ENCODE data around the gene HRH1. TPM values are rescaled to one million over a fixed set of nuclear protein-coding genes. Genes with fewer than 3 reads are reported as not detected.

Gene HRH1
- total RNA-seq, 3 donors from 2014 or later, result 8.3 to 16.7 (median 10.3) TPM

GRCh38 chr3:11283139-11283475, 128.8 kb downstream of the HRH1 start:
- H3K9me3 ChIP-seq, result no peaks in the 10 kb centered on the region
- intact Hi-C loops (cut with DNase I, micrococcal nuclease), result no loop called here
- DNase-seq (no peak), ATAC-seq (no peak)
- TF ChIP-seq, protein P1, sequence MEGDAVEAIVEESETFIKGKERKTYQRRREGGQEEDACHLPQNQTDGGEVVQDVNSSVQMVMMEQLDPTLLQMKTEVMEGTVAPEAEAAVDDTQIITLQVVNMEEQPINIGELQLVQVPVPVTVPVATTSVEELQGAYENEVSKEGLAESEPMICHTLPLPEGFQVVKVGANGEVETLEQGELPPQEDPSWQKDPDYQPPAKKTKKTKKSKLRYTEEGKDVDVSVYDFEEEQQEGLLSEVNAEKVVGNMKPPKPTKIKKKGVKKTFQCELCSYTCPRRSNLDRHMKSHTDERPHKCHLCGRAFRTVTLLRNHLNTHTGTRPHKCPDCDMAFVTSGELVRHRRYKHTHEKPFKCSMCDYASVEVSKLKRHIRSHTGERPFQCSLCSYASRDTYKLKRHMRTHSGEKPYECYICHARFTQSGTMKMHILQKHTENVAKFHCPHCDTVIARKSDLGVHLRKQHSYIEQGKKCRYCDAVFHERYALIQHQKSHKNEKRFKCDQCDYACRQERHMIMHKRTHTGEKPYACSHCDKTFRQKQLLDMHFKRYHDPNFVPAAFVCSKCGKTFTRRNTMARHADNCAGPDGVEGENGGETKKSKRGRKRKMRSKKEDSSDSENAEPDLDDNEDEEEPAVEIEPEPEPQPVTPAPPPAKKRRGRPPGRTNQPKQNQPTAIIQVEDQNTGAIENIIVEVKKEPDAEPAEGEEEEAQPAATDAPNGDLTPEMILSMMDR (IDR thresholded peaks at IDR 0.05), result no peak
- H3K4me3 ChIP-seq, result no peak overlapping the region
- peaks cover 7% of the 10 kb centered on the region for H3K4me1 ChIP-seq (ENCODE audit: low read depth)
- no peaks in the 10 kb centered on the region for H3K36me3 ChIP-seq (ENCODE audit: low read depth)

DNA sequence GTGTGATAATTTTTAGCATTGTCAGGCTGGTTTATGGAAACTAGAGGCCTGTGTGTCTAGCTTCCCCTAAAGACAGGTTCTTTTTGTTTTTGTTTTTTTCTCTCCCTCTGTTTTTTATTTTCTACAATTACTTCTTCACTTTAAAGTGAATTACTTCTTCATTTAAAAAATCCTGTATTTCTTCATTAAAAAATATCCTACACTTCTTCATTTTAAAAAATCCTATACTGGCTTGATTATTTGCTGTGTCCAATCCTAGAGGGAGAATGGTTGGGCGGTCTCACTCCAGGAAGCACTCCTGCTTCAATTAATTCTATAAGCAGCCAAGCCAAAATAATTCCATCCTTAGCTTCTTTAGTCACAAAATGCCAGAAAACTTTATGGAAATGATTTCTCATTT, 129.7 kb downstream of the HRH1 start:
- TF ChIP-seq, protein P1 (IDR thresholded peaks at IDR 0.05), result no peak
- H3K4me1 ChIP-seq (ENCODE audit: low read depth), result peaks cover 9% of the 10 kb centered on the region
- no peak overlapping the region for H3K4me3 ChIP-seq
- ATAC-seq, result no peak
- no peaks in the 10 kb centered on the region for H3K9me3 ChIP-seq
- intact Hi-C loops (cut with DNase I, micrococcal nuclease), result no loop called here
- no peaks in the 10 kb centered on the region for H3K36me3 ChIP-seq (ENCODE audit: low read depth)
- DNase-seq, result no peak

- TF ChIP-seq, protein P1 (IDR thresholded peaks at IDR 0.05), result no peak
- ATAC-seq (no peak), DNase-seq (no peak)
- no peaks in the 10 kb centered on the region for H3K36me3 ChIP-seq (ENCODE audit: low read depth)
- H3K4me1 ChIP-seq (ENCODE audit: low read depth), result peaks cover 9% of the 10 kb centered on the region
- no peaks in the 10 kb centered on the region for H3K9me3 ChIP-seq
- no peak overlapping the region for H3K4me3 ChIP-seq
- intact Hi-C loops (cut with DNase I, micrococcal nuclease), result no loop called here
Observed at GRCh38 chr3:11285471-11285870, 131.2 kb downstream of the HRH1 start.

GRCh38 chr3:11287404-11287803, 133.1 kb downstream of the HRH1 start:
- Histone ChIP-seq H3K4me3 (no peak overlapping the region), H3K4me1 (ENCODE audit: low read depth) (peaks cover 9% of the 10 kb centered on the region), H3K9me3 (no peaks in the 10 kb centered on the region), H3K36me3 (ENCODE audit: low read depth) (no peaks in the 10 kb centered on the region)
- no peak for DNase-seq
- intact Hi-C loops (cut with DNase I, micrococcal nuclease), result no loop called here
- TF ChIP-seq, protein P1 (IDR thresholded peaks at IDR 0.05), result no peak
- no peak for ATAC-seq

DNA sequence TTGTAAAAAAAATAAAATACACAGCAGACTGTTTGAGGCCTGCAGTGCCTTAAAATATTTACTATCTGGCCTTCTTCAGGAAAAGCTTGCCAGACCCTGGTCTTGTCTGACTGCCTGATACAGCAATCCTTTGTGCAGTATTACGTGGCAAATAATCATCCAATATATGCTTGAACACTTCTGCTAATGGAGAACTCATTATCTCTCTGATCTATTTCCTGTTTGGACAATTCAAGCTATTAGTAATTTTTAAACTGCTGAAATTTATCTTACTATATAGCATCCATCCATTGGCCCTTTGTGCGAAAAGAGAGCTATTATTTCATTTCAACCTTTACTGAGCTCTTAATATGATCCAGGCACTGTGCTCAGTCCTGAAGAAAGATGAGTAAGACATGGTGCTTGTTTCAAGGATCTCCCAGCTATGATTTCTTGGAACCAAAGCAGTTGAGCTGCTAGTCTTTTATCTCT, 133.8 kb downstream of the HRH1 start:
- no peak overlapping the region for H3K4me3 ChIP-seq
- TF ChIP-seq, protein P1 (IDR thresholded peaks at IDR 0.05), result no peak
- no peaks in the 10 kb centered on the region for H3K9me3 ChIP-seq
- no peaks in the 10 kb centered on the region for H3K36me3 ChIP-seq (ENCODE audit: low read depth)
- DNase-seq (no peak), ATAC-seq (no peak)
- intact Hi-C loops (cut with DNase I, micrococcal nuclease), result no loop called here
- H3K4me1 ChIP-seq (ENCODE audit: low read depth), result peaks cover 9% of the 10 kb centered on the region

Data from mucosa of descending colon (tissue), 3 donors.